RKO (cell line): ENCODE results near the gene PXMP2.

Experiments
- DNase-seq: peaks from one replicate; pipeline ENCODE4 v3.0.0-alpha.2; 2016; ENCODE audit warnings: low spot score

The PXMP2 gene

DNA sequence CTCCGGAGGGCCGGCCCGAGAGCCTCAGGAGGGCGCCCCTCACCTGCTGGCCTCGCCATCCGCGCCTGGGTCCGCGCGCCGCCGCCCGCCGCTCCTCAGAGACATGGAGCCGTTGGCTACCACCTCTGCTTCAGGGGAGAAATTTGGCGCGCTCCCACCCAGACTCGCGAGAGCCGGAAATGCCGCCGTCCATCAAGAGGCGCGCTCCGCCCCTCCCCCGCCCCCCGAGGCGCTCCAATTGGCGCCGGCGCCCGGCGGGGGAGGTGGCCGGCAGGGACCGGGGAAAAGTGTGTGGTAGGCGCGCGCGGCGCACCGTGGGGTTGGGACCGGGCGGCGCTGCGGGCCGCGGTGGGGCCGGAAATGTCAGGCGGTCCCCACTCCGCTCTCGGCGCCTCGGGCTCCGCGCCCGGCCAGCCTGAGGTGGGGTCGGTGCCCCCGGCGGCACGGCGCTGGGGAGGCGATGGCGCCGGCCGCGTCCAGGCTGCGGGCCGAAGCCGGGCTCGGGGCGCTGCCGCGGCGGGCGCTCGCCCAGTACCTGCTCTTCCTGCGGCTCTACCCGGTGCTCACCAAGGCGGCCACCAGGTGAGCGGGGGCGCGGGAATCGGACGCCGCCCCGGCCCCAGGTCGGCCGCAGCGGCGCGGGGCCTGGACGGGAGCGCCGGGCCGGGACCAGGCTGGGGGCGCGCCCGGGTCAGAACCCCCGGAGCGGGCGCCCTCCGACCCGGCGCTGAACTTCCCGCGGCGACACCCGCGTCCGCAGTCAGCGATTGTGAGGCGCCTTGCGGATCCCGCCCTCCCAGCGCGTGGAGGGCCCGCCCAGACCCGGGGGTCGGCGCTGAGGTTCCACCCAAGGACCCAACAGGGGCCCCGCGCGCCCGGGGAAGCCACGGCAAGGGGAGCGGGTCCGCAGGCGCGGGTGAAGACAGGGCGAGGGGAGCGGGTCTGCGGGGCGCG lies at the start of gene PXMP2, which contains the start of gene POLE:
TSS of gene PXMP2 (plus strand) at position 377 of the 954 bp plus-strand sequence. CDS start at position 461, 84 bp downstream.
TSS of gene POLE (minus strand) at position 132 of the 954 bp plus-strand sequence. CDS start at position 105, 27 bp downstream.
- peak; percentile 93 for DNase-seq

DNA sequence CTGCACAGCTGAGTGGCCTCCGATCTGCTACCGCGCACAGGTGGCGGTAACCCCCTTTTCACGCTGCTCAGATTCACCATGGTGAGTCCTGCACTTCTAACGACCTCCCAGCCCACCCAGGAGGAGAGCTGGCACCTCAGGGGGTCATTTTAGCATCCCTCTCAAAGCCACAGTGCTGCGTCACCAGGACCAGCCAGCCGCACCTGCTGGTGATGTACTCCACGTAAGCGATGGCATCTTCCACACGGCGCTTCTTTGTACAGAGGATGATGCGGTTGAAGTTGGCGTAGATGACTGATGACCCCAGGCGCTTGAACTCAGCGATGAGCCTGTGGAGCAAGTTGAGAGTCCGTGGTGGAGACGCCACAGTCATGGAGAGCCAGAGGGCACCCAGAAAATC lies 49.6 kb upstream of the PXMP2 start:
- no peak for DNase-seq

DNA sequence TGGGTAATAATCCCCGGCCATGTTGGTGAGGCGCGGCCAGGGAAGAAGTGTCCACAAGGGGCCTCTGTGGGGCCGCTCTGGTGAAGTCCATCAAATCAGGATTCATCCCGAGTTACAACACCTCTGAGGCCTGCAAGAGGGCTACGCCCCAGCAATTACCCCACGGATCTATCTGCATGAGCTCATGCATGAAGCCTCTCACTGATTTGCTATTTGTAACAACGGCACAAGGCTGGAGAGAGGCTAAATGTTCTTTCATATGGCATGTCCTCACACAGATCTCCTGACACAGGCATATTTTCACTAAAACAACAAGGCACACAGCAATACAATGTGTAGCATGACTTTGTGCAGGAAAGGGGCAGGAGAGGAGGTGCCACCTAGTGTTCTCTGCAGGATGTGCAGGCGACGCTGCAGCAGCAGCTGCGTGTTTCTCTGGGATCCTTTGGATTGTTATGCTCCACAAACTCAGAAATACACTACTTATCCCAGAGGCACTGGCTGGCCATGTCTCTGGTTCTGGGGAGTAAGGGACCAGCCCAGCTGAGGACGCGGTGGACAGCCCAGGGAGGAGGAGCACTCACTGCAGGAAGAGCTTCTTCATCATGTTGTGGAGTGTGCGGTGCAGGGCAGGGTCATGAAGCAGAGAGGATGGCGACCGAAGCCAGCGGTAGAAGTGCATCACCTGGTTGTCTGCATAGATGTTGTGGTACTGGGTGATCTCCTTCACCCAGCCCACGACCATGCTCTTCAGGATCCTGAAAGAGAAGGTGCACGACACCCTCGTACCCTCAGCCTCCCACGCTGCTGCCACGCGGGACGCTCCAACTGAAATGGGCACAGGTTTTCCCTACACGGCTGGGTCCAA lies 48.6 kb upstream of the PXMP2 start:
- peak; percentile 49 for DNase-seq

DNA sequence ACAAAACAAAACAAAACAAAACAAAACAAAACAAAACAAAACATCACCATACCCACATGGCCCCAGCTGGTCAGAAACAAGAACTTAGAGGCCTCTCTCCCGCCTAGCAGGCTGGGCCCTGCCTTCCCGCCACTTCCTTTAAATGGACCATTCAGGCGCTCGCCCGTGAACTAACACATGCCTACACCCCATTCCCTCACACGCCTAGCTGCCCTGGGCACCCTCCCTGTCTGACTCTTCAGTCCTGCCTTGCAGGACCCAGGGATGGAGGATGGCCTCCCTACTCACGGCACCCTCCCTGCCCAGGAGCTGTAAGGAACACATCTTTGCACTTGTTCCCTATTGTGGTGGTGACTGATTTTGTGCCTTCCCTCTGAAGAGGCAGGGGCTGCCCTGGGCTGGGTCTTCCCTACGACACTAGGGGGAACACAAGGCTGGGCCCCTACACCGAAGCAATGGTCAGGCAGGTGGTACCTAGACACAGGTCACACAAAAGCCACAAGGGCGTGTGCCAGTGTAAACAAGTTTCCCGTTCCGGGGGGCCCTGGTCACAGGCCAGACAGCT lies 47.3 kb upstream of the PXMP2 start:
- no peak for DNase-seq

DNA sequence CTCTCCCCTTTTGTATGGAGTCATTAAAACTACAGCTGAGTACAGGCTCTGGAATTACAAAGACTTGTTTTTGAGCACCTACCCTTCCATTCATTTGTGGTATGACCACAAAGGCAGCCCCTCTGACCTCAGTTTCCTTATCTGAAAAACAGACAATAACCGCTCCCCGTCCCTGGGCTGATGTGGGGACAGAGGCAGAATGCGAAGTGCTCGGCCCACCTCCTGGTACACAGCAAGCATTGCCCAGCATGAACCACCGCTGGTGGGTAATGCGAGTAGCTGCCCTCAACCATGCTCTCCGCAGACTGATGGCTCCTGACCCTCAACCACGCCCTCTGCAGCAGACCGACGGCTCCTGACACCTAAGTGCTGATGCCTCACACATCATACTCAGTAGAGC lies 46.5 kb upstream of the PXMP2 start:
- no peak for DNase-seq

DNA sequence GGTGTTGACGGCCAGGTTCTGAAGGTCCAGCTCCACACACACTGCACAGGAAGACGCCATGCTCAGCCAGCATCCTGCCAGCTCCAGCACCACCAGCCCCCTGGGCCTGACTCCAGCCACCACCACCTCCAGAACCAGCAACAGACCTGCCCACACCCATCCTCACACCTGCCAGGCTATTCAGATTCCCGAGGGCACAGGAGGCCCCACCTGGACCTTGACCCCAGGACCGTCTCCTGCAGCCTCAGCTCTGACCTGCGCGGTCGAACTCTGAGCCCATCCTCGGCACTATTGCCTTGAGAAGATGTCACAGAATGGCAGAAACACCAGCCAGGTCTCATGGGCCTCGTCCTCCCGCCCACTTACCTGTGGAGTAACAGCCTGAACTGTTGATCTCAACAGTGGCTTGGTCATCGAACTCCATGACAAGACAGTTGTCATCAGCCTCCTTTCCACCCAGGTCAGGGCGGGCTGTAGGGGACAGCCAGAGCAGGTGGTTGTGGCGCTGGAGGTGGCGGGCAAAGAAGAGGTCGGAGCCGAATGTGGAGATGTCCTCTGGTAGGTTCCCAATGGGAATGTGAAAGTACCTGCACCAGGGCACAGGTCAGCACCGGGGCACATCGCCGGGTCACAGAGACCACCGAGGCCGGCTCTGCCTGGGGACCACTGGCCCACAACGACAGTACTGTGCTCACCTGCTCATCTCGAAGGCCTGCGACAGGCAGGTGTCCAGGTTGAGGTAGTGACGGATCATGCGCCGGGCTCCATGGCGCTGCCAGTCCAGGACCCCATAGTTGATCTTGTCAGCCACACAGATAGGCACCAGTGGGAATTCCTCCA lies 45.4 kb upstream of the PXMP2 start:
- DNase-seq: no peak

DNA sequence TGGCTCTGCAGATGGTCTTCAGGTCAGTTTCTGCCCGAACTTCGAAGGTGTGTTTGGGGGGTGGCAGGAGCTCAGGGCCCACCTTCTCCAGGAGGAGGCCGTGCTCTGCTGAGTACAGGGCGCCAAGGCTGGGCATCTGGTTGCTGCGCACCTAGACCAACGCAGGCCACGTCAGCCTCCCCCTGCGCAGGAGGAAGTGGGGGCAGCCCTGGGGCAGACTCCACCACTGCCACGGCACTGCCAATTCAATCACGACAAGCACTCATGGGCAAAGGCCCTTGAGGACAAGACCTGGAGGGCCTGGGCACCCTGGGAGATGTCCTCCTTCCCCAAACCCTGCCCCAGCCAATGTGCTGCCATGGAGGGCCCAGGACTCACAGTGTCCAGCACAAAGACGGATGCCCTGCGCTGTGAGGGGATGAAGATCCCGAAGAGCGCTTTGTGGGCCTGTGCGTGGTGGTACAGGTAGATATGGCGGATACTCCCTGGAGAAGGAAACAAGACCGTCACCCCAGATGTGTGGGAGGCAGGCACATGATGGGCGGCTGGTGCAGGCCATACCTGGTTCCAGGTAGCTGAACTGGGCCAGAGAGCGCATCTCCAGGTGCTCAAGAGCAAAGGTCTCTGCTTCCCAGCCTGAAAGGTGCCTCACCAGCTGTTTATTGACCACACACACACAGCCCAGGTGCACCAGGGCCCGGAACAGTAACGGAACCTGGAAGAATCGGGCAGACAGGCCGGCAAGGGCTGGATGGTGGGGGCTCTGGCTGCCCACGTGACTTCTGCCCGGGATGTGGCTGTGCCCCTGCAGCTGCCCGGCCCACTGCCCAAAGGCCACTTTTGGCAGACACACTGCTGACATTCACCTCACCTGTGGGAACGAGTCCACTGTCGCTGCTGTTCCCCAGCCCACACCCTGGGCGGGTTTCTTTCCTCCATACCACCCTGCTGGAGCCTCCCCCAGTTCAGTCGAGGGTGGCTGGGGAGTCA lies 44.2 kb upstream of the PXMP2 start:
- no peak for DNase-seq

DNA sequence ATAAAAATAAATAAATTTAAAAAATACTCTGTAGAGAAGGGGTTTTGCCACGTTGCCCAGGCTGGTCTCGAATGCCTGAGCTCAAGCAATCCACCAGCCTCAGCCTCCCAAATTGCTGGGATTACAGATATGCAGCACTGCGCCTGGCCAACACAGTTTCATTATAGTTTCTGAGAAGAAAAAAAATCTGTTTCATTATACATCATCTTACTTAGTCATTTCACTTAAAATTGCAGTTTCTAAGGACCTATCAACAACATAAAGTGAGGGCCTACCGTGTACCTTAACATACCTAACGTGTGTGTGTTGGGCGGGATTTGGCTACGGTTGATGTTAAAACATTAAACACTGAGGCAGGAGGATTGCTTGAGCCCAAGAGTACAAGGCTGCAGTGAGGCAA lies 40.5 kb upstream of the PXMP2 start:
- DNase-seq: no peak

DNA sequence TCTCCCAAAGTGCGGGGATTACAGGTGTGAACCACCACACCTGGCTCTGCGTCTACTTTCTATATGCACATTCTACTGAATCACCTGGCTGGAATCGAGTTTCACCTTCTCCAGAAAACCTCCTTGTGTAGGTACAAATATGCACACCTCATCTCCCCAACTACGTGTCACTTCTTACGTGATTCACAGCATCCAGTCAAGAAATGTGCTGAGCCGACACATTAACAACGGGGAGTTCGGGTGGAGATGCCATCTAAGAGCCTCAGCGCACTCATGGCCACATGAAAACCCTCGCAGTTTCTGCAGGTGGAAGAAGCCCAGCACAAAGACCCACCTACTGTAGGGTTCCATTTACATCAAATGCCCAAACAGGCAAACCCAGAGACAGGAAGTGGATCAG lies 39.5 kb upstream of the PXMP2 start:
- DNase-seq: no peak

DNA sequence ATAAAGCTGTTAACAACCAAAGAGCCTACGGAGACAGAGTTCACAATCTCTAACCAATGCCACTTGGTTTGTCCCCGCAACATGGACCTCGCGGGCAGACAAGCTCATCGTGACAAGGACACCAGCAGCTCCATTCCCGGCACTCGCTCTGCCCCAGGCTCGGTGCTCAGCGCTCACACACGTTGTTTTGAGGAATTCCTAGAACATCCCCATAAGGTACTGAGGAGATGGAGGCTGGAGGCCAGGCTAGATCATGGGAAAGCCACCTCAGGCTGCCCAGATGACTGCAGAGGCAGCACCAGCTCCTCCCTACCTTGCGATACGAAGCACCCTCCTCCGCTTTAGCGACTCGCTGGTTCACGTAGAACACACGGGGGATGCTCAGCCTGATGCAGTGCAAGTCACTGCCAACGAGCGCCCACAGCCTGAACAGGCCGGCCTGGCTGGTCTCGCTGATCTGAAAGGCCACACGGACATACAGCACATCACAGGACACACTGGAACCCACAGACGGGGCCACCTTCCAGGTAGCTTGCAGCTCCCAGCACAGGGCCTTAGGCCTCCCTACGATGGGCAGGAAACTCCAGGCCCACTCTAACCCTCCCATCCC lies 38.7 kb upstream of the PXMP2 start:
- no peak for DNase-seq

DNA sequence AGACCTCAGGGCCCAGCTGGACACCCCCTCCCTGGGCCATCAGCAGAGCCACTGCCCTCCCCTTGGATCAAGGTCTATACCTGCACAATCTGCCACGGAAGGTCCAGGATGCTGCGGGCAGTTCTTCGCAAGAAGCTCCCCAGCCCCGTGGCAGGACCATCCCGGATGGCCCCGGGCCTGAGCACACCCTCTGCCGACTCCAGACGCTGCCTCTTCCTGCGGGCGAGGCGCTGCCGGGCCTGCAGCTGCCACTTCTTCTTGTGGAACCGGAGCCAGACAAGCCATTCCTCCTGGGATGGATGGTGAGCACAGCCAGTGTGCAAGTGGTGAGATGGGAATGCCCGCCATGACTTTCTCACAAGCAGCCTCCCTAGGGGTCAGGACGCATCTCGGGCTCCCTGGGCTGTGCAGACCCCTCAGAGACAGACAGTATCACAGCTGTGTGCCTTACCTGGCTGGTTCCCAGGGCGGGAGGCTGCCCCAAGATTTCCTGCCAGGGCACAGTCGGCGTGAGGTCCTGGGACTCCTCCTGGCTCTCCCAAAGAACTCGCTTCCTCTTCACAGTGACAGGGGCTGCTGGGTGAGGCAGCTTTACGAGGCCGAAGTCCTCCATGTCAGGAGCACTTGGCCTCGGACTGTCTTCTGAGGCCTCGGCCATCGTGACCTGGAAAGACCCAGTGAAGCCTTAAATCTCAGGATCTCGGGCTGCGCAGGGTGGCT lies 38.0 kb upstream of the PXMP2 start:
- no peak for DNase-seq

DNA sequence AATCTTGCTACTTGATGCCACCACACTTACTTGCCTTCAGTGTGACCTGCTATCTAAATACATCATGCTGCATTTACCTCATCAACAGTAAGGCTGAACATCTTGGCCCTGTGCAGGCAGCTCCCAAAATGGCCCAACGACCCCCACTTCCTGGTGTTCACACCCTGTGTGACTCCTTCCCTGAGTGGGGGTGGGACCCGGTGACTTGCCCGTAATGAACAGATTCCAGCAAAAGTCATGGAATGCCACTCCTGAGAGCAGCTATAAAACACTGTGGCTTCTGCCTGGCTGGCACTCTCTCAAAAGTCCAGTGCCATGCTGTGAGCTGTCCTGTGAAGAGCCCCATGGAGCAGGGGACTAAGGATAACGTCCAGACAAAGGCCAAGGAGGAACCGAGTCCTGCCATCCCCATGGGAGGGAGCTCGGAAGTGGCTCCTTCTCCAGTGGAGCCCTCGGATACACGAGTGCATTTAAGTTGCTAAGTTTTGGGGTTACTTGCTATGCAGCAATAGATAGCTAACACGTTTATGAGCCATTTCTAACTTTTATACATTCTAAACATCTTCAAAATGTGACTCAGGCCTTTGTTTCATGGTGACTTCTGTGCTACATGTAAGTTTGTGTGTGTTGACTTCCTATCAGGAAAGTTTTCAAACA lies 35.8 kb upstream of the PXMP2 start:
- peak; percentile 77 for DNase-seq

DNA sequence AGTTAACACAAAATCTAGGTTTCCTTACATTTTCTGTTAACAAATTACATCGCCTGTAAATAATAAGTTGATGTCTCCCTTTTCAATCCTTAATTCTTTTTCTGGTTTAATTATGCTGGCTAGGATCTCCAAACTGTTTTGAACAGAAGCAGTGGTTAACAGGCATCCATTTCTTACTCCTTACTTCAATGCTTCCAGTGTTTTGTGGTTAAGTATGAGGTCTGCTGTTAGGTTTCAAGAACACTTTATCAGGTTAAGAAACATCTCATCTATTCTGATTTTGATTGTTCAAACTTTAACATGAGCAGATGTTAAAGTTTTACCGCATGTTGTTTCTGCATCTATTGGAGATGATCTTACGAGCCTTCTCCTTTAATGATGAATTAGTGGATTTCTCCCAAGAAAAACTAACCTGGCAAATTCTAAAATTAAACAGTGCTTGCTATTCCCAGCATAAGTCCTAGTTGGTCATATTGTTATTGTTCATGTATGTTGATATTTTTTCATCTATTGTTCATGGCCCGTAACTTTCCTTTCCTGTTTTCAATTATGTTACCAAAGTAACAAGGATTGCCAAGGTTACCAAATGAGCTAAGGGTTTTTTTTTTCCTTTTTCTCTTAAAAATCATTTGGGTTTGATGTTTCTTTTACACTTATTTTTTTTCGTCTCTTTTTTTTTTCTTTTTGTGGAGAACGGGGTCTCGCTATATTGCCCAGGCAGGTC lies 33.7 kb upstream of the PXMP2 start:
- no peak for DNase-seq

DNA sequence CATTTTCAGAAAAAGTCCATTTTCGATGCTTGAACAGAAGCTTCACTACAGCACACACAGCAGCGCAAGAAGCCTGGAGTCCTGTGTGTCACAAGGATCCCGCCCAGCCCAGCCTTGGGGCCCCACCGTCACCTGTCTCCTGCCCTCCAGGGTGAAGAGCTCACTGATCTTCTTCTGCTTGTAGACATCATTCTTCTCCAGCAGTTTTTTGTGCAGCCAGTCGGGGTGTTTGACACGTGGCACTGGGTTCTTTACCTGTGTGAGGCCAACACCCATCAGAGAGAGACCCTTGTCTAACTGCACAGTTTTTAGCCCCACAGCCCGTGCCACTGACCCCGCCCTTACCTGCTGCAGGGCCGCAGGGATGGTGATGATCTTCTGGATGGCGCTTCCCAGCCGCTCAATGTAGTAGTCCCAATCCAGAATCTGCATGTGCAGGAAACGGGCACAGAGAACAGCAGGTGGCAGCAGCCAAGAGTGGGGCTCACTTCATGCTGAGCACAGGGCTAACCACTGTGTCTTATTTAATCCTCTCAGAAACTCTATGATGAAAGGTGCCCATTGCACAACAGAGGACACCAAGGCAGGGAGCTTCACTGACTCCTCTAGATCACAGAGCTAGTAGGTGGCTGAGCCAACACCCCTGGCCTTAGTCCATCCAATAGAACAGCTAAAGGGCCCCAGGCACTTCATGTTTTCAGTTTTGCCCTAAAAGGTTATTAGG lies 30.2 kb upstream of the PXMP2 start:
- DNase-seq: no peak

DNA sequence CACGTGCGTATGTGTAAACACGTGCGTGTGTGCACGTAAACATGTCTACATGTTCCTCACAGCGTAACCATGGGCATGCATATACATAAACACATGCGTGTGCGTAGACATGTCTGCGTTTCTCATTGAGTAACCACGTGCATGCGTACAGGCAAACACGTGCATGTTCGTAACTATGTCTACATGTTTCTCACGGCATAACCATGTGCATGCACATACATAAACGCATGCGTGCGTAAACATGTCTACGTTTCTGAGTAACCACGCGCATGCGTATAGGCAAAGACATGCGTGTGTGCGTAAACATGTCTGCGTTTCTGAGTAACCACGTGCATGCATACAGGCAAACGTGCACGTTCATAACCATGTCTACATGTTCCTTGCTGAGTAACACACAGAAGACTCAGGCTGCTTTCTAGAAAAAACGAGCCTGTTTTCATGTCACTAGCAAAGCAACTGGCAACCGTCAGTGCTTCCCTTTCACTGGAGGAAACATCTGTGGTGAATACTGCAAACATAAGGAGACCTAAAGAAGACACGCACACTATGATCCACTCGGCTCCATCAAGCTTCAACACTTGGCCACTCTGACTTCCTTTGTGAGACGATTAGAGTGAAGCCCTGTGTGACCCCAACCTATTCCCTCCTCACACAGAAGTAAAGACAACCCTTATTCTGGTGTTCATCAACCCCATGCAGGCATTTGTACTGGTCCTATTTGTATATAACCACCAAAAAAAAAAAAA lies 29.1 kb upstream of the PXMP2 start:
- no peak for DNase-seq

DNA sequence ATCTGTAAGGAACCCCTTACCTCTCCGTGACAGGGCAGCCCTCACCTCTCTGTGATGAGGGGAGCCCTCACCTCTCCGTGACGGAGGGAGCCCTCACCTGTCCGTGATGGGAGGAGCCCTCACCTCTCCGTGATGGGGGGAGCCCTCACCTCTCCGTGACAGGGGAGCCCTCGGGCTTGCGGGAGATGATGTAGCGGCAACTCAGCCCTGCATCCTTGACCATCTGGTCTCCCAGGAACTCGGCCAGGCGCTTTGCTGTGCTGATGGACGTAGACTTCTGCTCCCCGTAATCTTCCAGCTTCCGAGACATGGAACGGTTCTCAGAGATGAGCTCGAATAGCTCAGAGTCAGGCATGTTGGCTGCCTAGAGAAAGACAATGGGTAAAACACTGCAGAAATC lies 28.2 kb upstream of the PXMP2 start:
- DNase-seq: no peak

DNA sequence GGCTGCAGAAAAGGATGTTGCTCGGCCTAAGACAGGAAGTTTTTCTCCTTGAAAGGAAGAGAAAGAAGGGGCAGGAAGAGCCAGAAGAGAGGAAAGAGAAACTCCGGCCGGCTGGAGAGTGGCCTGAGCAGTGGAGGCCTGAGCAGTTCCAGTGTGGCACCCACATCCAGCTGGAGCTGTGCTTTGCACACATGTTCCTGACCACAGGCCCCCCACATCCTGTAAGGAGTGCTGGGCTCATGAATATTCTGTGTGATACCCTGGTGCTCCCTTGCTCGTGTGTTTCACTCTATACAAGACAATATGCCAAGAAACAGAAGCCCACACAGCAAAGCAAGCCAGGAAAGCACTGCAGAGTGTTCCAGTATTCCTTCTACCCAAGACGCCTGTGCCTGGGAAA lies 27.3 kb upstream of the PXMP2 start:
- no peak for DNase-seq
